ENCODE results near the gene GALNS. TPM values are rescaled to one million over a fixed set of nuclear protein-coding genes. Genes with fewer than 3 reads are reported as not detected.

GALNS gene
- total and polyA plus RNA-seq, 2 of the 13 experiments (the other 11 are each of a cell fraction or from before 2014, with no cell fraction given) = 9.2 to 9.8 TPM

- TF ChIP-seq GMEB2 (CRISPR knock-in tag; IDR thresholded peaks at IDR 0.05; ENCODE audit: low read depth) = peak; percentile 60; the same call in 1 of the 2 replicates
- no peak for TF ChIP-seq REPIN1 (CRISPR knock-in tag; IDR thresholded peaks at IDR 0.05; ENCODE audit: borderline replicate concordance, low read depth)
- TF ChIP-seq CERS6 (CRISPR knock-in tag; IDR thresholded peaks at IDR 0.05) = no peak
- no peak for TF ChIP-seq ETV6 (CRISPR knock-in tag; conservative IDR thresholded peaks at IDR 0.05)
- TF ChIP-seq HOXA9 (CRISPR knock-in tag; IDR thresholded peaks at IDR 0.05; ENCODE audit: borderline replicate concordance) = peak; percentile 42; the same call in 1 of the 2 replicates
- peak; percentile 83; the same call in 1 of the 2 replicates for TF ChIP-seq SNAPC4 (CRISPR knock-in tag; IDR thresholded peaks at IDR 0.05)
- peak; percentile 100 for TF ChIP-seq MXI1 (IDR thresholded peaks at IDR 0.05; ENCODE audit: borderline replicate concordance, low read depth, low read length)
- peak; percentile 90 for TF ChIP-seq RBFOX2 (IDR thresholded peaks at IDR 0.05; ENCODE audit: low read depth, low read length)
- peak; percentile 36; the same call in 1 of the 2 replicates for TF ChIP-seq ZNF614 (CRISPR knock-in tag; IDR thresholded peaks at IDR 0.05; ENCODE audit: borderline replicate concordance)
- peak; percentile 59 for TF ChIP-seq HOXD1 (CRISPR knock-in tag; IDR thresholded peaks at IDR 0.05)
- peak; percentile 95 for TF ChIP-seq HOXA3 (CRISPR knock-in tag; IDR thresholded peaks at IDR 0.05)
- no peak for TF ChIP-seq ZNF335 (CRISPR knock-in tag; IDR thresholded peaks at IDR 0.05)
- peak; percentile 64 for TF ChIP-seq ZNF33B (CRISPR knock-in tag; IDR thresholded peaks at IDR 0.05)
- TF ChIP-seq CSRNP2 (CRISPR knock-in tag; conservative IDR thresholded peaks at IDR 0.05; ENCODE audit: low read depth) = 0 out of 2 replicates have a peak, but pooled peaks have one; percentile 30
- peak; percentile 48 for TF ChIP-seq CREBL2 (CRISPR knock-in tag; IDR thresholded peaks at IDR 0.05; ENCODE audit: borderline replicate concordance)
- no peak for TF ChIP-seq ZBTB21 (CRISPR knock-in tag; IDR thresholded peaks at IDR 0.05)
- TF ChIP-seq ZFP36L2 (CRISPR knock-in tag; IDR thresholded peaks at IDR 0.05) = no peak
Observed at GRCh38 chr16:88856828-88857727, at the start of gene GALNS, which contains the start of gene TRAPPC2L (continued).
